CD4-positive, alpha-beta T cell treated with Interleukin-12 subunit alpha and Interleukin-12 subunit beta, for 1 hour (primary cell): ENCODE measurements around the gene RTBDN.
A peak's percentile ranks its signal among the peaks of the same experiment; 100 is the strongest.
"Not testable (repeated sequence)": the region's sequence is repeated elsewhere in the genome, so short reads cannot be mapped to it uniquely, and the experiment has no call there.

ENCODE experiments used
- DNase-seq: peaks from one replicate; pipeline ENCODE4 v3.0.0-alpha.2; 2020

The RTBDN gene

GRCh38 chr19:12817188-12817587, 17.2 kb downstream of the RTBDN start:
- not testable (repeated sequence) for DNase-seq

GRCh38 chr19:12815088-12815487, 19.3 kb downstream of the RTBDN start:
- DNase-seq: no peak

GRCh38 chr19:12806242-12807081, 27.9 kb downstream of the RTBDN start, which contains the start of gene RNASEH2A:
TSS of gene RNASEH2A (plus strand) at chr19:12806584. CDS start at chr19:12806674, 90 bp downstream.
- DNase-seq: peak; percentile 88

GRCh38 chr19:12804051-12804450, 30.3 kb downstream of the RTBDN start:
- no peak for DNase-seq

- no peak for DNase-seq
These were observed 31.9 kb downstream of the RTBDN start for GRCh38 chr19:12802267-12803106.

- peak; percentile 83 for DNase-seq
These were observed 32.7 kb downstream of the RTBDN start, which contains the start of the genes PRDX2 and THSD8 for GRCh38 chr19:12801466-12802266. TSS of gene PRDX2 (minus strand) at chr19:12801800. CDS start at chr19:12801261, 539 bp downstream. TSS of gene THSD8 (plus strand) at chr19:12802069. CDS start at chr19:12802072, 3 bp downstream.

GRCh38 chr19:12800923-12801465, 33.4 kb downstream of the RTBDN start:
- no peak for DNase-seq

GRCh38 chr19:12800466-12800770, 34.0 kb downstream of the RTBDN start:
- no peak for DNase-seq

- no peak for DNase-seq
These were observed 34.5 kb downstream of the RTBDN start for GRCh38 chr19:12799742-12800465.

- not testable (repeated sequence) for DNase-seq
These were observed 36.8 kb downstream of the RTBDN start for GRCh38 chr19:12797607-12798006.

- no peak for DNase-seq
These were observed 37.2 kb downstream of the RTBDN start for GRCh38 chr19:12797141-12797587.

GRCh38 chr19:12796146-12797071, 38.0 kb downstream of the RTBDN start:
- DNase-seq: peak; percentile 82

- no peak for DNase-seq
These were observed 39.4 kb downstream of the RTBDN start for GRCh38 chr19:12794971-12795381.

- DNase-seq: no peak
These were observed 40.0 kb downstream of the RTBDN start for GRCh38 chr19:12794196-12794941.

- DNase-seq: peak; percentile 97
These were observed 40.8 kb downstream of the RTBDN start for GRCh38 chr19:12793290-12794195.

- DNase-seq: no peak
These were observed 41.5 kb downstream of the RTBDN start for GRCh38 chr19:12792853-12793289.

GRCh38 chr19:12792051-12792852, 42.1 kb downstream of the RTBDN start:
- DNase-seq: peak; percentile 70
